RWPE2 (cell line): Measurements from ENCODE around the gene PLIN4.

Experiments
- ATAC-seq: fragments of 200-7000 bp; cut with Tn5 transposase; 3 replicates; pipeline ENCODE4 v1.9.1; 2021; ENCODE audit warnings: low read depth
- DNase-seq: peaks from one replicate; pipeline ENCODE4 v3.0.0-alpha.2; 2020; ENCODE audit warnings: low spot score
- H3K27ac ChIP-seq: fragments of 450-650 bp; 2 replicates; pipeline ENCODE4 v1.5.1; 2017; ENCODE audit warnings: mild to moderate bottlenecking; ENCODE audit not compliant: poor library complexity, severe bottlenecking
- H3K27me3 ChIP-seq: fragments of 250-450 bp; sonication (Bioruptor Pico); 2 replicates; pipeline ENCODE4 v1.5.1; 2021; ENCODE audit warnings: mild to moderate bottlenecking, moderate library complexity; ENCODE audit not compliant: insufficient read depth, poor library complexity, severe bottlenecking
- H3K36me3 ChIP-seq: fragments of 250-450 bp; sonication (Bioruptor Pico); 2 replicates; pipeline ENCODE4 v1.5.1; 2020; ENCODE audit warnings: low read depth, mild to moderate bottlenecking, moderate library complexity
- H3K4me1 ChIP-seq: fragments of 250-450 bp; sonication (Bioruptor Pico); 2 replicates; pipeline ENCODE4 v1.5.1; 2021; ENCODE audit warnings: mild to moderate bottlenecking, moderate library complexity; ENCODE audit not compliant: insufficient read depth, poor library complexity, severe bottlenecking
- H3K4me3 ChIP-seq: fragments of 250-450 bp; sonication (Bioruptor Pico); 2 replicates; pipeline ENCODE4 v1.5.1; 2021; ENCODE audit warnings: mild to moderate bottlenecking, moderate library complexity; ENCODE audit not compliant: severe bottlenecking
- H3K9me3 ChIP-seq: fragments of 250-450 bp; sonication (Bioruptor Pico); 2 replicates; pipeline ENCODE4 v1.5.1; 2021; ENCODE audit warnings: mild to moderate bottlenecking, moderate library complexity; ENCODE audit not compliant: severe bottlenecking
- CTCF ChIP-seq: fragments of 450-650 bp; IDR thresholded peaks from one replicate; pipeline ENCODE4 v1.5.1; 2017; ENCODE audit warnings: mild to moderate bottlenecking, moderate library complexity; ENCODE audit not compliant: poor library complexity, severe bottlenecking

PLIN4 gene

GRCh38 chr19:4496304-4496703 lies 22.0 kb downstream of the PLIN4 start:
- TF ChIP-seq CTCF = no peak
- Histone ChIP-seq H3K27ac (no peak overlapping the region), H3K27me3 (no peaks in the 10 kb centered on the region), H3K4me3 (no peak overlapping the region), H3K4me1 (no peaks in the 10 kb centered on the region), H3K36me3 (peaks cover 47% of the 10 kb centered on the region), H3K9me3 (no peaks in the 10 kb centered on the region)
- ATAC-seq (no peak), DNase-seq (no peak)

DNA sequence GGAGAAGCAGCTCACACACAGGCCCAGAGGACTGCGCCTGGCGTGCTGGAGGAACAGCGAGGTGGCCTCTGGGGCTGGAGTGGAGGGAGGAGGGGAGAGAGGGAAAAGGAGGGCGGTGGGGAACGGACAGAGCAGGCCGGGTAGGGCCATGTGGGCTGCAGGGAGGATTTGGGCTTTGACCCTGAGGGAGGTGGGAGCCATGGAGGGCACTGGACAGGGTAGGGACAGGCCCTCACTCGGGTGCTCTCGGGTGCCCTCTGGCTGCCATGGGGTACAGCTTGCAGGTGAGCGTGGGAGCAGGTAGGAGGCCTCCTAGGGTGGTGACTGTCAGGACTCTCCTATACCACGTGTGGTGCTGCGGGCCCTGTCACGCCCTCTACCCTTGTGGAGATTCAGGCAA lies 22.8 kb downstream of the PLIN4 start:
- ATAC-seq = peak; percentile 71
- Histone ChIP-seq H3K36me3 (peaks cover 49% of the 10 kb centered on the region), H3K27ac (no peak overlapping the region)

GRCh38 chr19:4494691-4495064 lies 23.6 kb downstream of the PLIN4 start:
- no peaks in the 10 kb centered on the region for H3K9me3 ChIP-seq
- H3K36me3 ChIP-seq = peaks cover 56% of the 10 kb centered on the region
- TF ChIP-seq CTCF = no peak

More for the DNA sequence above, 22.8 kb downstream of the PLIN4 start:
- peak; percentile 31 for TF ChIP-seq CTCF
- DNase-seq = peak; percentile 44
- Histone ChIP-seq H3K27me3 (no peaks in the 10 kb centered on the region), H3K9me3 (no peaks in the 10 kb centered on the region), H3K4me1 (no peaks in the 10 kb centered on the region), H3K4me3 (no peak overlapping the region)

DNA sequence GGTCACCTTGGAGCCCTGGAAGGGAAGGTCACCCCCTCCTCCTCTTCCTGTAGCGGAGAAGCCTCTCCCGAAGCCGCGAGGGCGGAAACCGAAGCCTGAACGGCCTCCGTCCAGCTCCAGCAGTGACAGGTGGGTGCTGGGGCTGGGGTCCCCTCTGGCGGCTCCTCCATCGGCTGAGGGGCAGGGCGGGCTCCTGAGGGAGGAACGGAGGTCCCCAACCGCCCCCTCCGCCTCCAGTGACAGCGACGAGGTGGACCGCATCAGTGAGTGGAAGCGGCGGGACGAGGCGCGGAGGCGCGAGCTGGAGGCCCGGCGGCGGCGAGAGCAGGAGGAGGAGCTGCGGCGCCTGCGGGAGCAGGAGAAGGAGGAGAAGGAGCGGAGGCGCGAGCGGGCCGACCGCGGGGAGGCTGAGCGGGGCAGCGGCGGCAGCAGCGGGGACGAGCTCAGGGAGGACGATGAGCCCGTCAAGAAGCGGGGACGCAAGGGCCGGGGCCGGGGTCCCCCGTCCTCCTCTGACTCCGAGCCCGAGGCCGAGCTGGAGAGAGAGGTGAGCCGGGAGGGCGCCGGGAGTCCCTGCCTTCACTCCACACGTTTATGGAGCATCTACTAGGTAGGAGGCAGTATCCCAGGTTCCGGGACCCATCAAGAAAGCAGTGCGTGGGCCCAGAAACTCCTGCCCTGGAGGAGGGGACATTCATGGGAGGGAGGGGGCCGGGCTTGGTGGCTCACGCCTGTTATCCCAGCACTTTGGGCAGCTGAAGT lies 24.2 kb downstream of the PLIN4 start:
- no peaks in the 10 kb centered on the region for H3K27me3 ChIP-seq
- DNase-seq = peak; percentile 44
- TF ChIP-seq CTCF = no peak
- no peak overlapping the region for H3K4me3 ChIP-seq
- H3K9me3 ChIP-seq = no peaks in the 10 kb centered on the region
- H3K4me1 ChIP-seq = no peaks in the 10 kb centered on the region
- H3K27ac ChIP-seq = no peak overlapping the region
- H3K36me3 ChIP-seq = peaks cover 60% of the 10 kb centered on the region
- no peak for ATAC-seq

More at GRCh38 chr19:4494691-4495064, 23.6 kb downstream of the PLIN4 start:
- no peak for DNase-seq
- ATAC-seq = no peak
- H3K4me1 ChIP-seq = no peaks in the 10 kb centered on the region
- no peak overlapping the region for H3K4me3 ChIP-seq
- H3K27ac ChIP-seq = no peak overlapping the region
- no peaks in the 10 kb centered on the region for H3K27me3 ChIP-seq
